Measurements from ENCODE around the gene IFI27L1. TPM values are rescaled to one million over a fixed set of nuclear protein-coding genes. Genes with fewer than 3 reads are reported as not detected.

IFI27L1 gene
- total RNA-seq, 1 donor from 2014 or later, result 8.9 TPM

DNA sequence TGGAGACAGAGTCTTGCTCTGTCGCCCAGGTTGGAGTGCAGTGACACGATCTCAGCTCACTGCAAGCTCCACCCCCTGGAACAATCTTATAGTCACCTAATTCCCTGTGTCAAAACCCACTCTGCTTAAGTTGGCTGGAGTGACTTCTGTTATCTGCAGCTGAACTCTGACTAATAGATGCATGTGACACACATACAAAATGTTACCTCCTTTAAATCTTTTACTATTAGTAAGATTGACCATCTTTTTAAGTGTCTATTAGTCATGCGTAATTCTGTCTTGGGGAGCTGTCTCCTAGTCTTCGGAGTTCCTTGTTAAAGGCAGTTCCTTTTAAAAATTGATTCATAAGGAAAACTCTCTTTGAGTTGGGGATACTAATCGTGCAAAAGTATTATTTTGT lies 7.4 kb downstream of the IFI27L1 start:
- H3K9me3 ChIP-seq (replicated peaks), result no peaks in the 10 kb centered on the region
- DNase-seq, result no peak
- H3K27ac ChIP-seq (replicated peaks), result no peak overlapping the region
- H3K36me3 ChIP-seq, result no peaks in the 10 kb centered on the region
- intact Hi-C loops (cut with micrococcal nuclease), result no loop called here
- no peak for TF ChIP-seq CTCF (IDR thresholded peaks at IDR 0.05; ENCODE audit: borderline replicate concordance)
- no peaks in the 10 kb centered on the region for H3K4me1 ChIP-seq
- no peak overlapping the region for H3K4me3 ChIP-seq
- no peaks in the 10 kb centered on the region for H3K27me3 ChIP-seq (ENCODE audit: low read depth)

DNA sequence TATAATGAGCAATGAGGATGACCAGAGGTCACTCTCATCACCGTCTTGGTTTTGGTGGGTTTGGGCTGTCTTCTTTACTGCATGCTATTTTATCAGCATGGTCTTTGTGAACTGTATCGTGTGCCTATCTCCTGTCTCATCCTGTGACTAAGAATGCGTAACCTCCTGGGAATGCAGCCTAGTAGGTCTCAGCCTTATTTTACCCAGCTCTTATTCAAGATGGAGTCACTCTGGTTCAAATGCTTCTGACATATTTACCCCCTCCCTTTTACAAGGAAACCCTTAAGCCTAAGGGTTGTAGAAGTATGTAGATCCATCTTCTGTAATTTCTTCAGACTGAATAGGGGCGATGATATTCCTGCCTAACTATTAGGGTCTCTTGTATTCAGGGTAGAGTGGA lies 8.4 kb downstream of the IFI27L1 start:
- intact Hi-C loops (cut with micrococcal nuclease), result no loop called here
- Histone ChIP-seq H3K36me3 (no peaks in the 10 kb centered on the region), H3K27ac (replicated peaks) (no peak overlapping the region), H3K4me1 (no peaks in the 10 kb centered on the region), H3K4me3 (no peak overlapping the region), H3K27me3 (ENCODE audit: low read depth) (no peaks in the 10 kb centered on the region), H3K9me3 (replicated peaks) (no peaks in the 10 kb centered on the region)
- no peak for DNase-seq
- TF ChIP-seq CTCF (IDR thresholded peaks at IDR 0.05; ENCODE audit: borderline replicate concordance), result no peak

- Histone ChIP-seq H3K27ac (replicated peaks) (no peak overlapping the region), H3K4me3 (no peak overlapping the region), H3K36me3 (peaks cover 8% of the 10 kb centered on the region), H3K9me3 (replicated peaks) (no peaks in the 10 kb centered on the region), H3K27me3 (ENCODE audit: low read depth) (no peaks in the 10 kb centered on the region), H3K4me1 (no peaks in the 10 kb centered on the region)
- TF ChIP-seq CTCF (IDR thresholded peaks at IDR 0.05; ENCODE audit: borderline replicate concordance), result no peak
- intact Hi-C loops (cut with micrococcal nuclease), result no loop called here
- no peak for DNase-seq
These were observed 12.3 kb downstream of the IFI27L1 start for GRCh38 chr14:94093418-94093817.

DNA sequence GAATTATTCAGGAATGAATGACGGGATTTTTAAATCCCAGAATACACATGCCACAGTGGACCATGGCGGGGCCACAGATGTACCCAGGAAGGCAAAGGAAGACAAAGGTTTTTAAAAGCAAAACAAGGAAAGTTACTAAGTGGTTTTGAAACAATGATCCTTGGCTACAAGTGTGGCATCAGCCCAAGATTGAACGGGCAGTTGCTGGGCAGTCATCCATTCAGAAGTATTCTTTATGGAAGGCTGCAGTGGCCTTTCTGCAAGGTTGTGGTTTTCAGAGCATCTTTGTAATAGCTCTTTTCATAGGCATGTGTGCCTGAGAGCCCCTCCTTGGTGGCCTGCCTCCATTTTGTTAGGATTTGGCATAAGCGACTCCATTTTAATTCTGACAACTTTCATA lies 16.0 kb downstream of the IFI27L1 start:
- Histone ChIP-seq H3K4me3 (no peak overlapping the region), H3K4me1 (no peaks in the 10 kb centered on the region), H3K9me3 (replicated peaks) (no peaks in the 10 kb centered on the region), H3K36me3 (peaks cover 8% of the 10 kb centered on the region), H3K27ac (replicated peaks) (no peak overlapping the region), H3K27me3 (ENCODE audit: low read depth) (no peaks in the 10 kb centered on the region)
- DNase-seq, result no peak
- intact Hi-C loops (cut with micrococcal nuclease), result no loop called here
- TF ChIP-seq CTCF (IDR thresholded peaks at IDR 0.05; ENCODE audit: borderline replicate concordance), result no peak

DNA sequence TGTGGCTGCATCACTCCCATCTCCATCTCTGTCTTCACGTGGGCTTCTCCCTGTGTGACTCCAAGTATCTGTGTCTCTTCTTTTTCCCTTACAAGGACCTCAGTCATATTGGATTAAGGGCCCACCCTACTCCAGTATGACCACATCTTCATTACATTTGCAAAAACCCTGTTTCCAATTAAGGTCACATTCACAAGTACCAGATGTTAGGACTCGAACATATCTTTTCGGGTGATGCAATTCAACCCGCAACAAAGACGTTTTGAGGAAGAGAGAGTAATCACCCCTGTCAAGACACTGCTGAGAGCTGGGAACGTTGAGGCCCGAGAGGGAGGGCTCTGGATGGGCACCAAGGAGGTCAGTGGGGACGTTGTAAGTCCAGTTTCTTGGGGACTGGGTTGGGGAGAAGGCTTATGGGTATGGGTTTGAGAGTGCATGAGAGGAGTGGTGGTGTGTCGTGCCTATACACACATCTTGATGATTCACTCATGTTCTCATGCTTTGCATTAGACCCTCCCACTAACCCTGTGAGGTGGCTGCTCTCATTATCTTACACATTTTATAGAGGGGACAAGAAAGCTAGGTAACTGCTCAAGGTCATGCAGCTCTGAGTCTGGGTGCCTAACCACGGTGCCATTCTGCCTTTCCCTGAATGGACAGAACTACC lies 17.3 kb downstream of the IFI27L1 start:
- Histone ChIP-seq H3K9me3 (replicated peaks) (no peaks in the 10 kb centered on the region), H3K4me3 (no peak overlapping the region), H3K4me1 (no peaks in the 10 kb centered on the region), H3K36me3 (peaks cover 8% of the 10 kb centered on the region), H3K27me3 (ENCODE audit: low read depth) (no peaks in the 10 kb centered on the region), H3K27ac (replicated peaks) (no peak overlapping the region)
- no peak for DNase-seq
- no peak for TF ChIP-seq CTCF (IDR thresholded peaks at IDR 0.05; ENCODE audit: borderline replicate concordance)
- intact Hi-C loops (cut with micrococcal nuclease), result no loop called here
